Measurements from ENCODE around the gene PTPRQ.

GRCh38 chr12:80420075-80420474, 24.0 kb upstream of the PTPRQ start:
- TF ChIP-seq ZBTB1 (CRISPR knock-in tag; IDR thresholded peaks at IDR 0.05; ENCODE audit: borderline replicate concordance, low read depth) = no peak
- no peak for TF ChIP-seq E2F1 (CRISPR knock-in tag; IDR thresholded peaks at IDR 0.05)
- no peak for TF ChIP-seq RFX5 (IDR thresholded peaks at IDR 0.05; ENCODE audit: low read depth, low read length)
- no peak for TF ChIP-seq MNT (conservative IDR thresholded peaks at IDR 0.05)
- no peak for TF ChIP-seq CTCF (IDR thresholded peaks at IDR 0.05 in 2 of 3, conservative IDR thresholded peaks at IDR 0.05 in 1 of 3; ENCODE audit: insufficient read depth in 2 of 3, low read depth in 1 of 3, low read length in 3 of 3)
- TF ChIP-seq POLR2AphosphoS5 (IDR thresholded peaks at IDR 0.05; ENCODE audit: control insufficient read depth, insufficient read depth, low read depth, low read length) = no peak
- no peak for TF ChIP-seq MXI1 (IDR thresholded peaks at IDR 0.05; ENCODE audit: low read depth, low read length)
- TF ChIP-seq ZNF764 (CRISPR knock-in tag; IDR thresholded peaks at IDR 0.05; ENCODE audit: low read depth) = no peak
- TF ChIP-seq ZNF707 (CRISPR knock-in tag; conservative IDR thresholded peaks at IDR 0.05) = no peak
- no peak for TF ChIP-seq SMARCC2 (IDR thresholded peaks at IDR 0.05; ENCODE audit: low read depth)
- TF ChIP-seq MTA1 (IDR thresholded peaks at IDR 0.05; ENCODE audit: borderline replicate concordance) = no peak

All from K562 (cell line).